Kidney tubule cell (primary cell): ENCODE data around the gene ASPN.

Experiments used
- DNase-seq: peaks from one replicate; pipeline ENCODE4 v3.0.0-alpha.2; 2018; ENCODE audit warnings: low spot score

The ASPN gene

GRCh38 chr9:92482329-92482728 lies at the start of gene ASPN:
TSS of gene ASPN (minus strand) at chr9:92482506.
- DNase-seq = no peak

DNA sequence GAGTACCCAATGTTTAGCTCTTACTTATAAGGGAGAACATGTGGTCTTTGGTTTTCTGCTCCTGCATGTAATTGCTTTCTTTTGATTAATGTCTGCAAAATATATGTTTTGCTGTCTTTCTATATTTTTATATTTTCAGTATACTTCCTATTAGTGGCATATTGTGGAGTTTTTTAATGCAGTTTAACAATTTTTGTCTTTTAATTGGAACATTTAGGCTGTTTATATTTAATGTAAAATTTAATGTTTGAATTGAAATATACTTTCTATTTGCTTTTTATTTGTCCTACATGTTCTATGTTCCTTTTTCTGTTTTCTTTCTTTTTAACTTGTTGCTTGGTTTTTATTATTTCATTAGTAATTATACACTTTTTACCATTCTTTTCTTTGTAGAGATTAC lies 48.6 kb upstream of the ASPN start:
- no peak for DNase-seq

DNA sequence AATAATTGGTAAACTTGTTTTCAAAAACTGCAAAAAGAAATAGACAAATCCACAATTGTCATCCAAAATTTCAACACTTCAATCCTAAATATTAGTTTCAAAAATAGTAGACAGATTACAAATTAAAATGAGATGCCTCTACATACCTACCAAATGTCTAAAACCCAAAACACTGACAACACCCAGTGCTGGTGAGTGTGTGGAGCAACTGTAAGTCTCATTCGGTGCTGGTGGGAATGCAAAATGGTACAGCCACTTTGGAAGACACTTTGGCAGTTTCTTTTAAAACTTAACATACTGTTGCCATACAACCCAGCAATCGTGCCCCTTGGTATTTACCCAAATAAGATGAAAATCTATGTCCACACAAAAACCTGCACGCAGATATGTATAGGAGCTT lies 46.8 kb upstream of the ASPN start:
- no peak for DNase-seq

DNA sequence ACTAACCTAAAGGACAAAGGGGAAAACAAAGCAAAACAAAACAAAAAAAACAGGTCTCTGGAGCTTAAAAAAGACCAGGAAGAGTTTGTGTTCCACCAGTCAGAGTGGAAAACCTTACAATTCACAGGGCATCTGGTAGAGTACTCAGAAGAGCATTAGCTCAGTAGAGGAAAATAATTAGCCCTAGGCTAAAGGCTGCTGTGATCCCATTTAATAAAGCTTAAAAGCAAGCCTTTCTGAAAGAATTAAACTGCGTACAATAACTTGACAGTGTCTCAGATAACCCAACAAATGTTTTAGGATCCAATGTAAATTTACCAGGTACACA lies 46.2 kb upstream of the ASPN start:
- DNase-seq = no peak

- DNase-seq = no peak
These were observed 45.7 kb upstream of the ASPN start for GRCh38 chr9:92527832-92528521.

DNA sequence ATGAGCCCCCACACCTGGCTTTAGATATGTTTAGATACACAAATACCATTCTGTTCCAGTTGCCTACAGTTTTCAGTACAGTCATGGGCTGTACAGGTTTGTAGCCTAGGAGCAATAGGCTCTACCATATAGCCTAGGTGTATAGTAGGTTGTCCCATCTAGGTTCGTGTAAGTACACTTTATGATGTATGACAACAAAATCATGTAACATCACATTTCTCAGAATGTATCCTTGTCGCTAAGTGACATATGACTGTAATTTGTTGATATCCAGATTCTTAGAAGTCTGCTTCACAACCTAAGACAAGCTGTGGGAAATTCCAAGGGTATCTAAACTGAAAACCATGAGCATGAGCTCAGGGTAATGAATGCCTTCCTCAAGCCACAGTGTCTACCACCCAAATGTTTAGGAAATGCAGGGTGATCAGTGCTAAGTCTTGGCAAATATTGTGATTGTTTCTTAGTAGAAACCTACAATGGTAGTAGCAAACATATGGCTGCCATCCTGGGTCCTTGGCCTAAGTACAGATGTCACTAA lies 45.1 kb upstream of the ASPN start:
- DNase-seq = no peak

- DNase-seq = no peak
These were observed 43.0 kb upstream of the ASPN start for GRCh38 chr9:92525306-92525705.

DNA sequence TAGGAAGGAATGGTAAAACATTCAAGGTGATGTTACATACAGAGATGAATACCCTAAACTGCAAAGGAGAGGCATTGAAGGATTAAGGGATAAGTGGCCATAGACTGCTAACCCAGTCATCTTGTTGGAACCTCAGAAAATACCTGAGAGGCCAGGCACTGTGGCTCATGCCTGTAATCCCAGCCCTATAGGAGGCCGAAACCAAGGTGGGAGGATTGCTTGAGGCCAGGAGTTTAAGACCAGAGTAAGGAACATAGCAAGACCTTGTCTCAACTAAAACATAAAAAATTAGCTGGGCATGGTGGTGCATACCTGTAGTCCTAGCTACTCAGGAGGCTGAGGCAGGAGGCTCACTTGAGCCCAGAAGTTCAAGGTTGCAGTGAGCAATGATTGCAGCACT lies 42.6 kb upstream of the ASPN start:
- no peak for DNase-seq

DNA sequence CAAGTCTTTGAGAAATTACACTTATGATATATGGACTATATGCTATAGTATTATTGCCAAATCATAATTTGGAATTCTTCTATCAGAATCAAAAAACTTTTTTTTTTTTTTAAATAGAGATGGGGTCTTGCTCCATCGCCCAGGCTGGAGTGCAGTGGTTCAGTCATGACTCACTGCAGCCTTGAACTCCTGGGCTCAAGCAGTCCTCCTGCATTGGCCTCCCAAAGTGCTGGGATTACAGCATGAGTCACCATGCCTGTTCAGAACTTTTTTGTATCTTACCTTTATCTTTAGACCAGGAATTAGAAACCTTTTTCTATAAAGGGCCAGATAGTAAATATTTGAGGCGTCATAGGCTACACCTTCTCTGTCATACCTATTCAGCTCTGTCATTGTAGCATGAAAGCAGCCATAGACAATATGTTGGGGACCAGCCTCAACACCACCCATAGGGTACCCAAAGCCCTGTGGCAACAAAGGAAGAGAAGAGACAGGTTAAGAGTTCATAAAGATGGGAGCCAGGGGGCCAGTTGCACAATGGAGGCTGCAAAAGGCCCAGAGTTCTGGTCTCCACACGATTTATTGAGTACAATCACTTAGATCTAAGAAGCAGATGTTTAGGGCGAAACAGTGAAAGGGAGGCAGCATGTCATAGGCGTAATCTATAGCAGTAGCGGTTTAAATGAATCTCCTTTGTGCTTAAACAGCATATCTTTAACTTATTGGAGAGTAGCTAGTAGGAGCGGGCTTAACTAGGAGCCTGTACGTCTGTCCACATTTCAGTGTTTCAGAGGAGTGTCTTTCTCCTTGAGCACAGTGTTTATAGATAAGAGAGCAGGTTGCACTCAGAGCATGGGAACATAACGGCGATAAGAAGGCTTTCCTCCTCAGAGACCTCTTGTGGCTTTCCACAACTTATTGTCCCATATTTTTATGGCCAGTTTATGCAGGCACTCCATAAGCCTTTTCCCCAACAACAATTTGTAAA lies 41.0 kb upstream of the ASPN start:
- peak; percentile 15 for DNase-seq

GRCh38 chr9:92520837-92521236 lies 38.5 kb upstream of the ASPN start:
- no peak for DNase-seq

DNA sequence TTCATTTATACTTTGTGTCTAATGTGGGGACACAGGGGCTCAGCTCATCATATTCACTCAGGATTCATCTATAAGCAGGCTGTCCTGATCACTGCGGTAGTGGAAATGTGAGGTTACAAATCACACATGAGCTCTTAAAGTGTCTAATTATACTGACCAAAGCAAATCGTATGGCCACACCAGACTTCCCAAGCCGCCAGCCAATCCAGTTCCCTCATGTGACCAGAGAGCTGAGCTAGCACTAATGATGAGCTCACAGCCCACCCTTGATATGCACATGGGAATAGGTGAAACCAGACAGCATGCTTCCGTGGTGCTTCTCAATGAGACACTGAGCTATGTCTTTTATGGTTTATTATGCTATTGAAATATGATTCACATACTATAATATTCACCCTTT lies 35.9 kb upstream of the ASPN start:
- no peak for DNase-seq

- DNase-seq = no peak
These were observed 34.7 kb upstream of the ASPN start for GRCh38 chr9:92517046-92517445.

DNA sequence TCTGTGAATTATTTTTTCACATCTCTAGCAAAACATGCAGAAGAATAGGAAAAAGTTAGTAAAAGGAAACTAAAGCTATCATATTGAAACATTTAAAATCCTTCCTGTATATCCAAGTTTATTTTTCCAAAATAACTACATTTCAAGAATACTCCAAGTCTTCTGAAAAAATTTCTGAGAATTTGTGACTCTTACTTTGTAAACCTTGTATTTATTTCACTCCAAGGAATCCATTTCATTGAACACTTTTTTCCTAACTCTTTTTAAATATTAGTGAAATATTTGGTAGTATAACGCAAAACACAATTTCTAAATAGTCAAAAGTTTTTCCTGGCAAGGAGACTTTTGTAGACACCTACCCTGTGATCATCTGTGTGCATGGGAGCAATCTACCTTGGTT lies 34.2 kb upstream of the ASPN start:
- no peak for DNase-seq

DNA sequence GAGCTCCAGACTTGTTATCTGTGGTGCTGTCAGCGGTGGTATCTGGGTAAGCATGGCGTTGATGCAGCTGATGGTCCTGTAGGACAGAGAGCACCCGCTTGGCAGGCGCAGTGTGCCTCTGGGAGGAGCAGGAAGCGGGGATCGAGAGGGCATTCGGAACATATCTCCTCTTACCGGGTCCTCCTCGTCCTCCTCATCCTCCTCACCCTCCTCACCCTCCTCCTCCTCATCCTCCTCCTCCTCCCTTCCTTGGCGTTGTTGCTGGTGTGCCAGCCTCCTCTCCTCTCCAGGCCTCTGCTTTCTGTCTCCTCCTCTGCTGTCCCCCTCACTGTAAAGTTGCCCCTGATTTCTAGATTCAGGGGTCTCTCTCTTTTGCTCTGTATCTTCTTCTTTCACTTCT lies 32.3 kb upstream of the ASPN start:
- no peak for DNase-seq

- DNase-seq = no peak
These were observed 31.0 kb upstream of the ASPN start for GRCh38 chr9:92513349-92513748.

GRCh38 chr9:92512622-92513021 lies 30.3 kb upstream of the ASPN start:
- no peak for DNase-seq

DNA sequence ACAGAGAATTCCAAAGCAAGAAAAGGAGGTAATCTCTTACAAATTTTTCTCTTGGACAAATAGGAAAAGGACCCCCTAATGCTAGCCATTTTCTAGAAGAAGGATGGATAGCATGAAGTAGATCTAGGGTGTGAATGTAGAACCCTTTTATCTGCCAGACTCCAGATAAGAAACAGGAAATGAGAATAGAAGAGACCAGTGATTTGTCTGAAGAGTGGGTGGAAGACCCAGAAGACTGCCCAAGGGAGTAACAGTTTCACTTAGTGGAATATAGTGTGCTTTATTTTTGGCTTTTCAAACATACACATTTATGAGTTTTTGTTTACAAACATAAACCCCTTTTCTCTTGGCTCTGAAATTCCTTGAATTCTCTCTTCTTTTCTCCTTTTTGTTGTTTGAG lies 28.4 kb upstream of the ASPN start:
- DNase-seq = no peak

DNA sequence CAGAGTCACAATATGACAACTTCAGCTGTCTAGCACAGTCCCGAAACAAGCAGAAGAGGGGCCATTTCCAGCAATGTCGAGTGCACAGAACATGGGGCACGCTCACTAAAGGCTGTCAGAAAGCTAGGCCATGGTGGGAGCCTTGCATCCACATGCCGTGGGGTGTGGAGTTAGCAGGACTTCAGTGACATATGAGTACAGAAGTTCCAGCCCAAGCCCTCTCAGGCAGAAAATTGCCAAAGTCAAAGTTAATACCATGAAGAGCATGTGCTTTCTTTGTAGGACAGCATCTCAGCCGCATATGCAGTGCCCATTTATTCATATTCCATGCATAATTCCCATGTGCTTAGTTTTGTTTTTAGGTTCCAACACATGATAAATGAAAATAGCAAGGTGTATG lies 26.7 kb upstream of the ASPN start:
- DNase-seq = no peak

DNA sequence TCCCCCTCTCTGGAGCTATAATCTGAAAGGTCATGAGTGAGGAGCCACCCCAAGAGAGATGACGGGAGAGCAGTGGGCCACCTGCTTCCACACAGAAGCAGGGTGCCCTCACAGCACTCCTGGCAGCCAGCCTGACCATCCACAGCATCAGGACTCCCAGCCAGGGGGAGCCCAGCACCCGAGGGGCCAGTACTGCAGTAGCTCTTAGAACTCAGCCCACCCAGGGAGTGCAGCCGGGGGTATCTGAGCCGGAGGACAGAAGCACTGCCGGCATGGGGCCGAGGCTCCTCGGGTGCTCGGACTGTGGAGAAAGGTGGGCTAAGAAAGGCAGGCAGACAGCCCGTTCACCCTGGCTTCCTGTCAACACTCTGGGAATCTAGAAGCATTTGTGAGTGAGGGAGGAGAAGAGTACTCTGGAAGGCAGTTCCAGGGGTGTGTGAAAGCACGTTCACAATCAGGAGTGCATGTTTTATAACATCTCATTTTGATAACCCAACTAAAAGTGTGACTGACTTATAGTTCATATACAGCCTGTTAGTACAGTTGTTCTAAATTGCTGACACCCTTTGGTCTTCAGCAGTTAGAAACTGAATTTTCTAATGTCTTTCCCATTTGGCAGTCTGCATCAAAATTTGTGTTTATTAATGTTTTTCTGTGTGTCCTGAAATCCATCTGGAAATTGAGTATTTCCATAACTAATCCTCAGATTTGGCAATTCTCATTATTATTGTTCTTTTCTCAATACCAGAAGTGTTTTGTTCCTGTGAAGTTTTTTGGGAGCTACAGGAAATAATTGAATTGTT lies 25.9 kb upstream of the ASPN start:
- DNase-seq = no peak

GRCh38 chr9:92507496-92507895 lies 25.2 kb upstream of the ASPN start:
- DNase-seq = no peak

DNA sequence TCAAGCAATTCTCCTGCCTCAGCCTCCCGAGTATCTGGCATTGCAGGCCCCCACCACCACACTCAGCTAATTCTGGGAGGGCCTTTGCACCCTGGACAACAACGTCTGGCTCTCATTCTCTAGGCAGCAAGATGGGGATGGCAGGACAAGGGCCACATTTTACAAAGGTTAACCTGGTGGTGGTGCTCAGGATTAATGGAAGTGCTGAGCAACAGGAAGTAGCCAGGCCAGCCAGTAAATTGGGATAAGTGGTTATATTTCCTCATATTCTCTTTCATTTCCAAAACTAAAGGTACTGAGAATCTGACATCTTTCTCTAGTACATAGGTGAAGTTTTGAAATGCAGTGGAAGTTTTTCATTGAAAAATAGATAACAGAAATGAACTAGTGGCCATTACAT lies 24.7 kb upstream of the ASPN start:
- DNase-seq = no peak

DNA sequence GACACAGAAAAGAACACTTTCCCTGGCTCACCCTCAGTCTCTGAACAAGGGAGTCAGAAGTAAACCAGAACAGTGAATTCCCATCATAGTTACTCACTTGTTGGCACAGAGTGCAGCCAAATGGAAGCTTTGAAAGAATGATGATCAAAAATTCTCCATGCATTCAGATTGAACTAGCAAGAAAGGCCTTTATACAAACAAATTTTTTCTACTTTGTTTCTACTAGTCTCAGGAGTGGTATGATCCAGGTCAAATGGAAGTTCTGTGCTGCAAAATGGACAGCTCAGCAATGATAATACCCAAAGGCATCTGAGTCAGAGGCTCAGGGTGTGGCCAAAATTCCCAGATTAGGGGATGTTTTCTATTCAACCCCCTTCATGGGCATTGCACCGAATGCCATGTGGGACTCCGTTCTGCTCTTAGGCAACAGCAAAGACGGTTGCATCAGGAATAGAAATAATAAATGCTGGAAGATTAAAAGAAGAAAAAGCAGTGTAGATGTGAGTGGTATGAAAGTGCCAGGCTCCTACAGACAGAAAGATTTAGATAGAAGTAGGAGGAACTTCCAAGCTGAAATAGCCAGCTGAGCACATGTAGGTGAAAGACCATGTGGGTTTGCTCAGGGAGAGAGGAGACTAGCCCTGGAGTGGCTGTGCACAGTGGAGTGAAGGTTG lies 24.0 kb upstream of the ASPN start:
- peak; percentile 51 for DNase-seq
